HL-60/S4 treated with retinoic acid at 250 ng/mL for 4 days and 3 days (cell line): ENCODE results near the gene ZNF619.

ENCODE experiments used
- in situ Hi-C: fragments of 300-500 bp; cut with MboI; formaldehyde crosslinking; loops from 2 replicates; pipeline ENCODE4 v1.7.0; 2022; ENCODE audit warnings: low sequenced_read_pairs

Gene ZNF619

GRCh38 chr3:40464339-40465110 lies 12.4 kb upstream of the ZNF619 start:
- in situ Hi-C loops: no loop called here

- in situ Hi-C loops: no loop called here
These were observed 11.9 kb upstream of the ZNF619 start for GRCh38 chr3:40465111-40465407.

- in situ Hi-C loops: no loop called here
These were observed 11.5 kb upstream of the ZNF619 start for GRCh38 chr3:40465456-40465855.

GRCh38 chr3:40468018-40468417 lies 8.9 kb upstream of the ZNF619 start:
- in situ Hi-C loops: no loop called here

- in situ Hi-C loops: no loop called here
These were observed 6.2 kb upstream of the ZNF619 start for GRCh38 chr3:40470701-40471100.

- in situ Hi-C loops: no loop called here
These were observed 744 bp downstream of the ZNF619 start for GRCh38 chr3:40477666-40478065.

- in situ Hi-C loops: no loop called here
These were observed 10.2 kb downstream of the ZNF619 start for GRCh38 chr3:40487172-40487571.

GRCh38 chr3:40490916-40491315 lies 14.0 kb downstream of the ZNF619 start:
- in situ Hi-C loops: no loop called here

- in situ Hi-C loops: no loop called here
These were observed 17.8 kb downstream of the ZNF619 start for GRCh38 chr3:40494698-40495097.

- in situ Hi-C loops: no loop called here
These were observed 20.4 kb downstream of the ZNF619 start for GRCh38 chr3:40497288-40497687.

- in situ Hi-C loops: no loop called here
These were observed 23.0 kb downstream of the ZNF619 start for GRCh38 chr3:40499952-40500351.

GRCh38 chr3:40502034-40502433 lies 25.1 kb downstream of the ZNF619 start:
- in situ Hi-C loops: no loop called here

GRCh38 chr3:40504636-40505430 lies 27.9 kb downstream of the ZNF619 start:
- in situ Hi-C loops: no loop called here

- in situ Hi-C loops: no loop called here
These were observed 28.9 kb downstream of the ZNF619 start, which contains the start of gene ZNF620 for GRCh38 chr3:40505599-40506462. Gene ZNF620 (plus strand): TSS chr3:40506039. CDS start chr3:40506353, 314 bp downstream.

GRCh38 chr3:40511031-40511718 lies 34.3 kb downstream of the ZNF619 start:
- in situ Hi-C loops: no loop called here

GRCh38 chr3:40516201-40516600 lies 39.3 kb downstream of the ZNF619 start:
- in situ Hi-C loops: no loop called here

- in situ Hi-C loops: no loop called here
These were observed 41.1 kb downstream of the ZNF619 start for GRCh38 chr3:40518067-40518466.

GRCh38 chr3:40518848-40519247 lies 41.9 kb downstream of the ZNF619 start:
- in situ Hi-C loops: no loop called here

GRCh38 chr3:40521254-40521653 lies 44.3 kb downstream of the ZNF619 start:
- in situ Hi-C loops: no loop called here

GRCh38 chr3:40523781-40524180 lies 46.9 kb downstream of the ZNF619 start:
- in situ Hi-C loops: no loop called here

GRCh38 chr3:40524222-40524567 lies 47.3 kb downstream of the ZNF619 start:
- in situ Hi-C loops: no loop called here
